ENCODE data around the gene TIMMDC1. TPM values are rescaled to one million over a fixed set of nuclear protein-coding genes. Genes with fewer than 3 reads are reported as not detected.
A peak's percentile ranks its signal among the peaks of the same experiment; 100 is the strongest.
"Not testable (repeated sequence)": the region's sequence is repeated elsewhere in the genome, so short reads cannot be mapped to it uniquely, and the experiment has no call there.

TIMMDC1 gene
- total and polyA plus RNA-seq, 10 donors: 33.0 to 85.7 (median 71.4) TPM

DNA sequence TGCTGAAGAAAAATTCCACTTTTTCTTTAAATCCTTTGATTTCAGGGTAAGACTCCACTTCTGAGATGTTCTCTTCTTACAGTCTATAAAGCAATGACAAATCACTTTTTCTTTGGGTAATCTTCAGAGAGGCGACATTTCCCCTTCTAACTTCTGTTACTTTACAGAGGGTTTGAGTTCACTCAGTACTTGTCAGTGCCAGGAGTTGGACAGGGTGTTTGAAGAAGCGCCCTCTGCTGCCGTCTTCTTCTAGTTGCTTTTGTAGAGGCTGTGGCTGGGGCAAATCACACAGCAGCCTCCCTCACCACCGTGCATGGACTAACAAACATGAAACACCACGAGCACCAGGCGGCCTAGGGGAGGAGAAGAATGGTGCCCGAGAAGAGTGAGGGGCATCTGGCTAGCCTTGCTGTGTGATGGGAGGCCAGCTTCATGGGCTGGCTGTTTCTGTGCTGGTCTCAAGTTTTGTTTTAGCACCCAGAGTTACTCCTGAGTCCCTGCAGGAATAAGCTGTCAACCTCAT is 61.2 kb downstream of the TIMMDC1 start, which contains the start of gene CD80:
TSS of gene CD80 (minus strand) at position 174 of the 523 bp plus-strand sequence. CDS start 1,886 bp downstream, outside the sequence.
- peak; percentile 83 for DNase-seq
- Histone ChIP-seq H3K27me3 (replicated peaks in 1 of 7) (no peaks in the 10 kb centered on the region), H3K4me3 (peak within 1 kb of the TSS in 5 of 8 donors; percentile 2 to 63 (median 18)), H3K4me1 (peaks cover 5 to 50% (median 32%) of the 10 kb centered on the region in 6 donors), H3K9me3 (no peaks in the 10 kb centered on the region), H3K27ac (peak within 1 kb of the TSS in 6 of 8 donors; percentile 32 to 85 (median 64)), H3K36me3 (no peaks in the 10 kb centered on the region)
- WGBS, 5 donors: 9 to 33% (median 23%) methylated on average over 7 of the region's 7 CpGs
- intact Hi-C loops (cut with DNase I; ENCODE audit: low total_unique reads): no loop called here
- TF ChIP-seq POLR2A (IDR thresholded peaks at IDR 0.05): no peak
- TF ChIP-seq, protein P1, sequence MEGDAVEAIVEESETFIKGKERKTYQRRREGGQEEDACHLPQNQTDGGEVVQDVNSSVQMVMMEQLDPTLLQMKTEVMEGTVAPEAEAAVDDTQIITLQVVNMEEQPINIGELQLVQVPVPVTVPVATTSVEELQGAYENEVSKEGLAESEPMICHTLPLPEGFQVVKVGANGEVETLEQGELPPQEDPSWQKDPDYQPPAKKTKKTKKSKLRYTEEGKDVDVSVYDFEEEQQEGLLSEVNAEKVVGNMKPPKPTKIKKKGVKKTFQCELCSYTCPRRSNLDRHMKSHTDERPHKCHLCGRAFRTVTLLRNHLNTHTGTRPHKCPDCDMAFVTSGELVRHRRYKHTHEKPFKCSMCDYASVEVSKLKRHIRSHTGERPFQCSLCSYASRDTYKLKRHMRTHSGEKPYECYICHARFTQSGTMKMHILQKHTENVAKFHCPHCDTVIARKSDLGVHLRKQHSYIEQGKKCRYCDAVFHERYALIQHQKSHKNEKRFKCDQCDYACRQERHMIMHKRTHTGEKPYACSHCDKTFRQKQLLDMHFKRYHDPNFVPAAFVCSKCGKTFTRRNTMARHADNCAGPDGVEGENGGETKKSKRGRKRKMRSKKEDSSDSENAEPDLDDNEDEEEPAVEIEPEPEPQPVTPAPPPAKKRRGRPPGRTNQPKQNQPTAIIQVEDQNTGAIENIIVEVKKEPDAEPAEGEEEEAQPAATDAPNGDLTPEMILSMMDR (IDR thresholded peaks at IDR 0.05 in 8 of 11, conservative IDR thresholded peaks at IDR 0.05 in 3 of 11): peak in 8 of 11 experiments; percentile 22 to 56 (median 40)
- peak in 2 of 3 donors; percentile 59 to 74 for TF ChIP-seq POLR2AphosphoS5 (IDR thresholded peaks at IDR 0.05)

DNA sequence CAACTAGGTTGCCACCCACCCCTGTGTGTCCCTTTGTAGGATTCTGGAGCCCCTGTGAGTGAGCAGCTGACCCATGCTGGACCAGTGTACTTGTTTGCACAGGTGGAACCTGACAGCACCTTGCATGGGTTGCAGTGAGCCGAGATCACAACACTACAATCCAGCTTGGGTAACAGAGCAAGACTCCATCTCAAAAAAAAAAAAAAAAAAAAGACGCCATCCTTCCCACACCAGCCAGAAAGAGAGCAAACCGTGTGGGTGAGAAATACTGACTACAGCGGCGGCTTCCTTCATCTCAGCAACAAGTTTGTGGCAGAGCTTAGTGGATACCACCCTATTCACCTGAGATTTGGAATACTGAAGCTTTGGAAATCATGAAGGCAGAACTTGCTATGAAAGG is 61.8 kb downstream of the TIMMDC1 start:
- WGBS, 5 donors: 69 to 81% (median 78%) methylated on average over 5 of the region's 5 CpGs
- Histone ChIP-seq H3K36me3 (no peaks in the 10 kb centered on the region), H3K9me3 (no peaks in the 10 kb centered on the region), H3K4me3 (peak overlapping the region in 1 of 8 donors; percentile 63), H3K4me1 (peaks cover 5 to 43% (median 26%) of the 10 kb centered on the region in 6 donors), H3K27ac (peak overlapping the region in 2 of 8 donors; percentile 58 to 85), H3K27me3 (replicated peaks in 1 of 7) (no peaks in the 10 kb centered on the region)
- intact Hi-C loops (cut with DNase I; ENCODE audit: low total_unique reads): no loop called here
- no peak for DNase-seq
- TF ChIP-seq POLR2AphosphoS5 (IDR thresholded peaks at IDR 0.05): no peak
- TF ChIP-seq, protein P1 (IDR thresholded peaks at IDR 0.05 in 8 of 11, conservative IDR thresholded peaks at IDR 0.05 in 3 of 11): no peak
- no peak for TF ChIP-seq POLR2A (IDR thresholded peaks at IDR 0.05)

DNA sequence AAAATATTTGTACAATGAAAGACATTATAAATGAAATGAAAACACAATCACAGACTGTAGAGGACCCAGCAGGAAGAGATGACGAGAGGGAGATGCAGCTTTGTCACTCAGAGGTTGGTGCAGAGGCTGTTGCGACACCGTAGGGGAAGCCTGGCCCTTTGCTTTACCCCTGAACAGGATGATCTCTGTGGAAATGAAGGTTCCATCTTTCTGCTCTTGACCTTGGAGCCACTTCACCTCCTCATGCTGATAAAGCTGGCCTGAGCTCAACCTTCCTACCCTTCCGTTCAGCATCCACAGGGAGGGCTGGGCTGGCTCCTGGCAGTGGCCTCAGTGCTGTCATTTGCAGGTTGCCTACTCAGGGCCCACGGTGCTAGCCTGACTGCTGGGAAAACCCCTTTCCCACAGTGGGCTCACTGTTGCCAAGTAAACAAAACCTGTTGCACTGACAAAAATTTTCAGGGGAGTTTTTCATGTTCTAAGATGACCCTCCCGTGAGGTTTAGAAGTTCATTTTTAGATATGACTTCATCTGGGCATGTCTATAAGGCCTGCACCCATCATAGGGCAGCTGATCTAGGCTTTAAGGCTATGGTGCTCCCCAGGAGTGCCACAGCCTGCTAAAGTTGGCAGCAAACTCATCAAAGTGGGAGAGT is 64.1 kb downstream of the TIMMDC1 start:
- no peaks in the 10 kb centered on the region for H3K9me3 ChIP-seq
- TF ChIP-seq POLR2A (IDR thresholded peaks at IDR 0.05) (no peak), POLR2AphosphoS5 (IDR thresholded peaks at IDR 0.05) (peak in 2 of 3 donors; percentile 60 to 64)
- TF ChIP-seq, protein P1 (IDR thresholded peaks at IDR 0.05 in 8 of 11, conservative IDR thresholded peaks at IDR 0.05 in 3 of 11): no peak
- no peaks in the 10 kb centered on the region for H3K36me3 ChIP-seq
- intact Hi-C loops (cut with DNase I; ENCODE audit: low total_unique reads): no loop called here
- H3K27ac ChIP-seq: peak overlapping the region in 6 of 8 donors; percentile 6 to 80 (median 50)
- H3K4me1 ChIP-seq: peaks cover 0 to 27% (median 14%) of the 10 kb centered on the region in 6 donors
- 25 to 41% (median 29%) methylated on average over 5 to 6 of the region's 6 CpGs for WGBS, 5 donors
- H3K27me3 ChIP-seq (replicated peaks in 1 of 7): no peaks in the 10 kb centered on the region
- peak overlapping the region in 1 of 8 donors; percentile 8 for H3K4me3 ChIP-seq
- no peak for DNase-seq

DNA sequence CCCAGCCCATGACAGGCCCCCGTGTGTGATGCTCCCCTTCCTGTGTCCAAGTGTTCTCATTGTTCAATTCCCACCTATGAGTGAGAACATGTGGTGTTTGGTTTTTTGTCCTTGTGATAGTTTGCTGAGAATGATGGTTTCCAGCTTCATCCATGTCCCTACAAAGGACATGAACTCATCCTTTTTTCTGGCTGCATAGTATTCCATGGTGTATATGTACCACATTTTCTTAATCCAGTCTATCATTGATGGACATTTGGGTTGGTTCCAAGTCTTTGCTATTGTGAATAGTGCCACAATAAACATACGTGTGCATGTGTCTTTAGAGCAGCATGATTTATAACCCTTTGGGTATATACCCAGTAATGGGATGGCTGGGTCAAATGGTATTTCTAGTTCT is 65.0 kb downstream of the TIMMDC1 start:
- H3K27me3 ChIP-seq (replicated peaks in 1 of 7); intact Hi-C loops (cut with DNase I; ENCODE audit: low total_unique reads); H3K36me3 ChIP-seq; DNase-seq; H3K9me3 ChIP-seq; H3K4me3 ChIP-seq; H3K27ac ChIP-seq: not testable (repeated sequence)
- peaks cover 0 to 27% (median 13%) of the 10 kb centered on the region in 6 donors for H3K4me1 ChIP-seq
- WGBS, 5 donors: 69 to 92% (median 86%) methylated on average over 2 of the region's 2 CpGs

Measured in spleen (tissue), 11 donors.